IMR-90 (cell line): ENCODE measurements around the gene ACOX3. TPM values are rescaled to one million over a fixed set of nuclear protein-coding genes. Genes with fewer than 3 reads are reported as not detected.

Experiments used
- ATAC-seq: fragments of 200-7000 bp; cut with Tn5 transposase; 2 replicates; pipeline ENCODE4 v1.9.1; 2020; ENCODE audit warnings: low read depth, mild to moderate bottlenecking, moderate library complexity
- BruUV-seq: library from RNA; stranded (reverse); fragments of 400-500 nt; replicated peaks from 2 replicates; lab custom pipeline; 2021; lab: Mats Ljungman, UMichigan
- CTCF ChIA-PET: fragments of 300-600 bp; formaldehyde crosslinking; extraction: SDS; loops from one replicate; lab custom pipeline; 2021; ENCODE audit warnings: antibody characterized with exemption; lab: Yijun Ruan, JAX
- POLR2A ChIA-PET: fragments of 300-600 bp; sonication (Branson Sonifier 250); formaldehyde crosslinking; loops from one replicate; lab custom pipeline; 2022; ENCODE audit warnings: antibody characterized with exemption; ENCODE audit not compliant: unreplicated experiment; lab: Charles Lee
- DNase-seq: peaks from one replicate; pipeline ENCODE4 v3.0.0; 2013
- H2AFZ ChIP-seq: replicated peaks from 2 replicates; pipeline ENCODE3; 2013; ENCODE audit warnings: low read length, mild to moderate bottlenecking; ENCODE audit not compliant: poor library complexity
- H2AK5ac ChIP-seq: 2 replicates; pipeline ENCODE4 v1.6.1; 2013; ENCODE audit warnings: low read depth, low read length, inconsistent platforms
- H2AK9ac ChIP-seq: replicated peaks from 2 replicates; pipeline ENCODE3; 2013; ENCODE audit warnings: mild to moderate bottlenecking, low read depth, low read length, moderate library complexity; ENCODE audit not compliant: poor library complexity
- H2BK120ac ChIP-seq: 2 replicates; pipeline ENCODE4 v1.6.1; 2013; ENCODE audit warnings: low read depth, low read length, inconsistent platforms
- H2BK15ac ChIP-seq: 3 replicates; pipeline ENCODE4 v1.6.1; 2013; ENCODE audit warnings: low read depth, low read length, inconsistent platforms
- H2BK20ac ChIP-seq: 2 replicates; pipeline ENCODE4 v1.6.1; 2013; ENCODE audit warnings: low read depth, mild to moderate bottlenecking, inconsistent platforms, low read length, moderate library complexity
- H2BK5ac ChIP-seq: 2 replicates; pipeline ENCODE4 v1.6.1; 2013; ENCODE audit warnings: mild to moderate bottlenecking, low read depth, low read length, inconsistent platforms; ENCODE audit not compliant: poor library complexity, severe bottlenecking
- H3K14ac ChIP-seq: replicated peaks from 2 replicates; pipeline ENCODE4 v1.6.1; 2013; ENCODE audit warnings: low read depth, low read length, inconsistent platforms
- H3K18ac ChIP-seq: 2 replicates; pipeline ENCODE4 v1.6.1; 2013; ENCODE audit warnings: low read depth, low read length, control low read depth
- H3K23ac ChIP-seq: 2 replicates; pipeline ENCODE4 v1.6.1; 2013; ENCODE audit warnings: low read depth, low read length, inconsistent platforms
- H3K27ac ChIP-seq: 2 replicates; pipeline ENCODE4 v1.5.1; 2013; ENCODE audit warnings: mild to moderate bottlenecking, control low read depth, low read length; ENCODE audit not compliant: insufficient read depth
- H3K27me3 ChIP-seq: 2 replicates; pipeline ENCODE4 v1.6.1; 2013; ENCODE audit warnings: low read length; ENCODE audit not compliant: control insufficient read depth, insufficient read depth
- H3K36me3 ChIP-seq: 2 replicates; pipeline ENCODE4 v1.6.1; 2013; ENCODE audit warnings: low read length, mixed read lengths; ENCODE audit not compliant: control insufficient read depth, insufficient read depth
- H3K4ac ChIP-seq: 2 replicates; pipeline ENCODE4 v1.6.1; 2013; ENCODE audit warnings: low read depth, low read length, inconsistent platforms
- H3K4me1 ChIP-seq: 2 replicates; pipeline ENCODE4 v1.6.1; 2013; ENCODE audit warnings: low read length, mixed read lengths; ENCODE audit not compliant: control insufficient read depth, insufficient read depth
- H3K4me2 ChIP-seq: 2 replicates; pipeline ENCODE4 v1.6.1; 2013; ENCODE audit warnings: low read depth, mild to moderate bottlenecking, control low read depth, low read length, moderate library complexity
- H3K4me3 ChIP-seq: 2 replicates; pipeline ENCODE4 v1.5.1; 2013; ENCODE audit warnings: low read depth, mild to moderate bottlenecking, control low read depth, low read length, moderate library complexity; ENCODE audit not compliant: insufficient read depth
- H3K56ac ChIP-seq: 2 replicates; pipeline ENCODE4 v1.6.1; 2013; ENCODE audit warnings: low read length, inconsistent platforms; ENCODE audit not compliant: insufficient read depth; ENCODE audit errors: extremely low read depth
- H3K79me1 ChIP-seq, 2 experiments: 2 replicates each; pipeline ENCODE4 v1.6.1; 2013; ENCODE audit warnings: low read length in 2 of 2, inconsistent platforms in 1 of 2, low read depth in 1 of 2
- H3K9ac ChIP-seq: 2 replicates; pipeline ENCODE4 v1.6.1; 2013; ENCODE audit warnings: low read depth, low read length, control low read depth
- H3K9me1 ChIP-seq: 2 replicates; pipeline ENCODE4 v1.6.1; 2013; ENCODE audit warnings: low read length, inconsistent platforms; ENCODE audit not compliant: insufficient read depth
- H3K9me3 ChIP-seq: 2 replicates; pipeline ENCODE4 v1.6.1; 2013; ENCODE audit warnings: low read length; ENCODE audit not compliant: control insufficient read depth, insufficient read depth
- H4K20me1 ChIP-seq: 2 replicates; pipeline ENCODE4 v1.6.1; 2013; ENCODE audit warnings: low read length, inconsistent platforms; ENCODE audit not compliant: insufficient read depth
- H4K5ac ChIP-seq: 2 replicates; pipeline ENCODE4 v1.6.1; 2013; ENCODE audit warnings: mild to moderate bottlenecking, low read depth, low read length, control low read depth
- H4K8ac ChIP-seq, 2 experiments: 2 replicates each; pipeline ENCODE4 v1.6.1; 2013; ENCODE audit warnings: low read depth in 2 of 2, low read length in 2 of 2, control low read depth in 1 of 2, inconsistent platforms in 1 of 2
- H4K91ac ChIP-seq: 2 replicates; pipeline ENCODE4 v1.6.1; 2013; ENCODE audit warnings: low read depth, low read length, inconsistent platforms; ENCODE audit not compliant: insufficient read depth
- CEBPB ChIP-seq: IDR thresholded peaks from 2 replicates; pipeline ENCODE4 v1.6.1; 2012; ENCODE audit warnings: low read depth, low read length, improper control_type of control experiment
- FOS ChIP-seq: fragments of 150-350 bp; IDR thresholded peaks from 2 replicates; pipeline ENCODE4 v1.6.1; 2016; ENCODE audit warnings: low read depth, low read length
- MAZ ChIP-seq: IDR thresholded peaks from 2 replicates; pipeline ENCODE4 v1.6.1; 2012; ENCODE audit warnings: low read depth, mild to moderate bottlenecking, low read length, improper control_type of control experiment, moderate library complexity, borderline replicate concordance
- MXI1 ChIP-seq: IDR thresholded peaks from 2 replicates; pipeline ENCODE4 v1.6.1; 2012; ENCODE audit warnings: low read depth, mild to moderate bottlenecking, low read length, moderate library complexity, borderline replicate concordance
- POLR2A ChIP-seq: IDR thresholded peaks from 2 replicates; pipeline ENCODE4 v1.6.1; 2012; ENCODE audit warnings: mild to moderate bottlenecking, low read depth, low read length
- RAD21 ChIP-seq: IDR thresholded peaks from 2 replicates; pipeline ENCODE4 v1.6.1; 2012; ENCODE audit warnings: low read length, improper control_type of control experiment
- RCOR1 ChIP-seq: IDR thresholded peaks from 2 replicates; pipeline ENCODE4 v1.6.1; 2012; ENCODE audit warnings: mild to moderate bottlenecking, low read length, improper control_type of control experiment; ENCODE audit not compliant: insufficient replicate concordance
- RFX5 ChIP-seq: IDR thresholded peaks from 2 replicates; pipeline ENCODE4 v1.8.0; 2012; ENCODE audit warnings: low read depth, mild to moderate bottlenecking, low read length, moderate library complexity
- SMC3 ChIP-seq: fragments of 150-350 bp; IDR thresholded peaks from 2 replicates; pipeline ENCODE4 v1.6.1; 2016; ENCODE audit warnings: low read depth, mild to moderate bottlenecking, antibody characterized with exemption, low read length, moderate library complexity
- WGBS, 2 experiments: methylation state at CpG; one replicate each; pipeline versions ENCODE4 v1.1.5 to v1.1.7; 2013; ENCODE audit warnings: missing lambda C conversion rate in 2 of 2; ENCODE audit not compliant: insufficient read length in 1 of 2; ENCODE audit errors: extremely low coverage in 2 of 2; 5-methylcytosine and 5-hydroxymethylcytosine counted together
- dilution Hi-C: fragments of 300-500 bp; cut with HindIII; formaldehyde crosslinking; loops from one replicate; pipeline ENCODE4 v1.14.3; 2018; ENCODE audit warnings: low sequenced_read_pairs; ENCODE audit not compliant: unreplicated experiment
- in situ Hi-C: fragments of 300-500 bp; cut with MboI; formaldehyde crosslinking; loops from 3 replicates; pipeline ENCODE4 v1.14.3; 2019; ENCODE audit warnings: low sequenced_read_pairs, inconsistent platforms, mixed read lengths
- intact Hi-C: fragments of 100-400 bp; cut with micrococcal nuclease; formaldehyde crosslinking; loops from 2 replicates; pipeline ENCODE4 v1.10.0; 2022
- polyA plus RNA-seq, 3 experiments: library from polyadenylated mRNA; depleted of rRNA; stranded (reverse); fragments of >200 nt; gene quantifications; 2 replicates each; pipeline ENCODE4 v1.2.3, GENCODE V29; 2012; ENCODE audit warnings: low replicate concordance in 1 of 3
- total RNA-seq: library from RNA; depleted of rRNA; stranded (reverse); fragments of >200 nt; gene quantifications from 2 replicates; pipeline ENCODE4 v1.2.3, GENCODE V29; 2012
- TF ChIP-seq, protein P1 (sequence below): fragments of 150-350 bp; IDR thresholded peaks from 2 replicates; pipeline ENCODE4 v1.6.1; 2016; ENCODE audit warnings: low read depth, mild to moderate bottlenecking, low read length, moderate library complexity, borderline replicate concordance

ACOX3 gene
- total and polyA plus RNA-seq, 2 of the 4 experiments (the other 2 are of a cell fraction) = 15.2 to 25.8 TPM

DNA sequence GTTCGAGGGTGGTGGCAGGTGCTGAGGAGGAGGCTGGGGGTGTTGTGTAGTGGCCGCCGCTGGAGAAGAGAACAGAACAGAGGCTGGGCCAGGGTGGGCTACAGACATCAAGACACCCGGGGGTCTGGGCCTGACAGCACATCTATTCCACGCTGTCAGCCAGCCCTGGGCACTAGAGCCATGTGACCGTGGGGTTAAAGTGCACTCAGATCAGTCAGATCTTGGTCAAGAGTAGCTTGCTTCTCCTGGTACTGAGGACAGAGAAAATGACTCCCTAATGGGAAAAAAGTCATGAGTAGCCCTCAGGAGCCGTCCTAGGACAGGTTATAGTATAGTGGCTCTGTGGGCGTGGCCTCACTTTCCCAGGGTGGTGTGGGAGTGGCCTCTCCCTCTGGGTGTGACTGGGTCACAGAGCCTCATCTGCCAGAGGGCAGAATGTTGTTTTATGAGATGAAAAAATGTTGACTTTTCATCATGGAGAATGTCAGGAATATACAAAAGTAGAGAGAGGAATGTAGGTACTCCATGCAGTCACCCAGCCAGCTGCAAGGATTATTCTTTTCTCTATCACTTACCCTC, 19.4 kb upstream of the ACOX3 start:
- no peaks in the 10 kb centered on the region for H3K4me1 ChIP-seq
- H3K9ac ChIP-seq = no peak overlapping the region
- no peak overlapping the region for H4K8ac ChIP-seq
- H2AK5ac ChIP-seq = no peak overlapping the region
- no peak overlapping the region for H4K5ac ChIP-seq
- BruUV-seq = no TSS peak
- DNase-seq (no peak), ATAC-seq (peak; percentile 83)
- POLR2A ChIA-PET = no interaction called here
- WGBS, 2 experiments = 89% methylated on average over 5 of the region's 8 CpGs; no CpG with 5 or more reads in 1 of the 2 experiments
- H2BK20ac ChIP-seq = no peak overlapping the region
- no peak overlapping the region for H2BK120ac ChIP-seq
- CTCF ChIA-PET = no interaction called here
- H3K36me3 ChIP-seq = peaks cover 30% of the 10 kb centered on the region
- dilution Hi-C loops (no loop called here), intact Hi-C loops (no loop called here), in situ Hi-C loops (loop anchor here (5.0 kb wide), 1 partner anchor 132 kb away; the partner anchor contains the start of gene CPZ)
- no peak overlapping the region for H3K56ac ChIP-seq
- H4K91ac ChIP-seq = no peak overlapping the region
- no peak overlapping the region for H2AK9ac ChIP-seq
- no peaks in the 10 kb centered on the region for H3K9me1 ChIP-seq
- peaks cover 7% of the 10 kb centered on the region for H4K20me1 ChIP-seq
- TF ChIP-seq MAZ = no peak
- no peak for TF ChIP-seq SMC3
- TF ChIP-seq, protein P1, sequence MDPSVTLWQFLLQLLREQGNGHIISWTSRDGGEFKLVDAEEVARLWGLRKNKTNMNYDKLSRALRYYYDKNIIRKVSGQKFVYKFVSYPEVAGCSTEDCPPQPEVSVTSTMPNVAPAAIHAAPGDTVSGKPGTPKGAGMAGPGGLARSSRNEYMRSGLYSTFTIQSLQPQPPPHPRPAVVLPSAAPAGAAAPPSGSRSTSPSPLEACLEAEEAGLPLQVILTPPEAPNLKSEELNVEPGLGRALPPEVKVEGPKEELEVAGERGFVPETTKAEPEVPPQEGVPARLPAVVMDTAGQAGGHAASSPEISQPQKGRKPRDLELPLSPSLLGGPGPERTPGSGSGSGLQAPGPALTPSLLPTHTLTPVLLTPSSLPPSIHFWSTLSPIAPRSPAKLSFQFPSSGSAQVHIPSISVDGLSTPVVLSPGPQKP = no peak
- no peak for TF ChIP-seq MXI1
- TF ChIP-seq FOS = no peak
- TF ChIP-seq RFX5 = no peak
- no peak for TF ChIP-seq POLR2A
- no peak for TF ChIP-seq RCOR1
- TF ChIP-seq RAD21 = no peak
- TF ChIP-seq CEBPB = no peak
- H3K9me3 ChIP-seq = no peaks in the 10 kb centered on the region
- H3K27ac ChIP-seq = no peak overlapping the region
- no peak overlapping the region for H2AFZ ChIP-seq
- H3K4me2 ChIP-seq = no peak overlapping the region
- no peak overlapping the region for H3K4ac ChIP-seq
- no peak overlapping the region for H3K18ac ChIP-seq
- no peak overlapping the region for H2BK15ac ChIP-seq
- 0 out of 4 replicates have a peak, but pooled peaks cover 2 to 3% of the 10 kb centered on the region in 2 experiments for H3K79me1 ChIP-seq
- no peaks in the 10 kb centered on the region for H3K27me3 ChIP-seq
- no peak overlapping the region for H2BK5ac ChIP-seq
- no peak overlapping the region for H3K4me3 ChIP-seq
- no peak overlapping the region for H3K23ac ChIP-seq
- H3K14ac ChIP-seq = no peak overlapping the region
